Lower lobe of right lung (tissue), 2 donors: ENCODE data around the gene SDHAF1. TPM values are rescaled to one million over a fixed set of nuclear protein-coding genes. Genes with fewer than 3 reads are reported as not detected.

Experiments
- ATAC-seq, 2 donors: fragments of 200-7000 bp; cut with Tn5 transposase; one replicate each; pipeline ENCODE4 v1.9.1; 2020 to 2022; ENCODE audit warnings: mild to moderate bottlenecking in 2 of 2, moderate library complexity in 2 of 2
- DNase-seq: peaks from one replicate; pipeline ENCODE4 v3.0.0-alpha.2; 2020
- H3K27ac ChIP-seq: fragments of 200-600 bp; one replicate; pipeline ENCODE4 v1.8.0; 2022
- H3K27me3 ChIP-seq: fragments of 200-600 bp; one replicate; pipeline ENCODE4 v1.8.0; 2022; ENCODE audit warnings: low read depth
- H3K36me3 ChIP-seq: fragments of 200-600 bp; one replicate; pipeline ENCODE4 v1.8.0; 2022; ENCODE audit warnings: mild to moderate bottlenecking
- H3K4me1 ChIP-seq: fragments of 200-600 bp; one replicate; pipeline ENCODE4 v1.8.0; 2022
- H3K4me3 ChIP-seq: fragments of 200-600 bp; one replicate; pipeline ENCODE4 v1.8.0; 2022; ENCODE audit warnings: mild to moderate bottlenecking
- H3K9me3 ChIP-seq: fragments of 200-600 bp; one replicate; pipeline ENCODE4 v1.8.0; 2022
- CTCF ChIP-seq: fragments of 200-600 bp; IDR thresholded peaks from one replicate; pipeline ENCODE4 v1.8.0; 2022; ENCODE audit warnings: antibody characterized with exemption, mild to moderate bottlenecking
- intact Hi-C: fragments of 100-400 bp; cut with DNase I; formaldehyde crosslinking; loops from one replicate; pipeline ENCODE4 v1.11.0; 2022
- total RNA-seq: library from RNA; stranded (reverse); fragmentation: NEBNext Ultra II Directional; extraction: Animal tissue kit (Norgen Biotek cat#: 25700); gene quantifications from one replicate; pipeline ENCODE4 v1.2.1, GENCODE V29; 2021
- donor health status: DM: no; HTN: yes; CAD: no; lungs with severe emphysema.

Gene SDHAF1
- total RNA-seq, 1 donor from 2014 or later: 14.4 TPM

GRCh38 chr19:35988824-35989223 lies 6.2 kb upstream of the SDHAF1 start:
- ATAC-seq (no peak), DNase-seq (no peak)
- intact Hi-C loops: no loop called here
- Histone ChIP-seq H3K4me3 (no peak overlapping the region), H3K27me3 (peaks cover 24% of the 10 kb centered on the region), H3K27ac (no peak overlapping the region), H3K36me3 (no peaks in the 10 kb centered on the region), H3K4me1 (peaks cover 9% of the 10 kb centered on the region), H3K9me3 (no peaks in the 10 kb centered on the region)
- no peak for TF ChIP-seq CTCF

- intact Hi-C loops: no loop called here
- no peak for DNase-seq
These were observed 4.8 kb upstream of the SDHAF1 start for GRCh38 chr19:35990156-35990555.

DNA sequence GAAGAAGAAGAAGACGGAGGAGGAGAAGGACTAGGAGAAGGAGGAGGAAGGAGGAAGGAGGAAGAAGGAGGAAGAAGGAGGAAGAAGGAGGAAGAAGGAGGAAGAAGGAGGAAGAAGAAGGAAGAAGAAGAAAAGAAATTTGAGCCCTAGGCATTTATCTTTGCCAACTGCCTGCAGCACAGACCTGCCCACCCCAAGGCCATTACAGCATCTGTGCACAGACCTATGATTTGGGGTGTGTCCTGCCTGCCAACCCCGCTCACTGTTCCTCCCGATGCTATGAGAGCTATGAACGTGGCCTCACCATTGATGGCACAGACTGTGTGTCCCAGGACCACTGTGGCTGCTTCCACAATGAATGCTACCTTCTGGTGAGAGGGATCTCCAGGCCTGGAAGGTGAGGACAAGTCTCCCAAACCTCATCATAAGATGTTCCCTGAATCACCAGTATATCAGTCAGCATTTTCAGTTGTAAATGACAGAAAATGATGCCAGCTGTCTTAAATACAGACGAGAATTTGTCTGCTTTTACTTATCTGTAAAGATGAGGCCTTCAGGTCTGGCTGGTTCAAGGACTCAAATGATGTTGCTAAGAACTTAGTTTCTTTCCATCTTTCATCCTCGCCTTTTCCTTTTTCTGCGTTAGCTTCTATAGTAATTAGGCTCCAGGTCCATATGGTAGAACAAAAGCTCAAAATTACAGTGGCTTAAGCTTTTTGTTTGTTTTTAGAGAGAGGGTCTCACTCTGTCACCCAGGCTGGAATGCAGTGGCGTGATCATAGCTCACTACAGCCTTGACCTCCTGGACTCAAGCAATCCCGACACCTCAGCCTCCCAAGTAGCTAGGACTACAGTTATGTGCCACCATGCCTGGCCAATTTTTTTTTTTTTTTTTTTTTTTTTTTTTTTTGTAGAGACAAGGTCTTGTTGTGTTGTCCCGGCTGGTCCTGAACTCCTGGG lies 3.9 kb upstream of the SDHAF1 start:
- TF ChIP-seq CTCF: no peak

More at GRCh38 chr19:35990156-35990555, 4.8 kb upstream of the SDHAF1 start:
- no peak for TF ChIP-seq CTCF
- Histone ChIP-seq H3K27me3 (peaks cover 22% of the 10 kb centered on the region), H3K4me3 (no peak overlapping the region), H3K36me3 (no peaks in the 10 kb centered on the region), H3K9me3 (no peaks in the 10 kb centered on the region), H3K27ac (no peak overlapping the region), H3K4me1 (peaks cover 18% of the 10 kb centered on the region)
- no peak for ATAC-seq

GRCh38 chr19:35991731-35992450 lies 3.1 kb upstream of the SDHAF1 start:
- H3K4me1 ChIP-seq: peaks cover 28% of the 10 kb centered on the region
- no peaks in the 10 kb centered on the region for H3K9me3 ChIP-seq
- TF ChIP-seq CTCF: no peak
- H3K27me3 ChIP-seq: peaks cover 12% of the 10 kb centered on the region
- ATAC-seq: no peak
- DNase-seq: no peak
- intact Hi-C loops: no loop called here
- no peak overlapping the region for H3K27ac ChIP-seq
- H3K36me3 ChIP-seq: no peaks in the 10 kb centered on the region
- H3K4me3 ChIP-seq: no peak overlapping the region

More for the DNA sequence above, 3.9 kb upstream of the SDHAF1 start:
- no peak overlapping the region for H3K4me3 ChIP-seq
- H3K27me3 ChIP-seq: peaks cover 20% of the 10 kb centered on the region
- peaks cover 24% of the 10 kb centered on the region for H3K4me1 ChIP-seq
- no peak for ATAC-seq
- intact Hi-C loops: no loop called here
- no peak for DNase-seq
- H3K36me3 ChIP-seq: no peaks in the 10 kb centered on the region
- H3K27ac ChIP-seq: no peak overlapping the region
- no peaks in the 10 kb centered on the region for H3K9me3 ChIP-seq

- TF ChIP-seq CTCF: no peak
- H3K4me3 ChIP-seq: no peak overlapping the region
- H3K9me3 ChIP-seq: no peaks in the 10 kb centered on the region
- H3K36me3 ChIP-seq: peaks cover 9% of the 10 kb centered on the region
- no peaks in the 10 kb centered on the region for H3K27me3 ChIP-seq
- H3K4me1 ChIP-seq: peaks cover 25% of the 10 kb centered on the region
- ATAC-seq (no peak), DNase-seq (no peak)
- intact Hi-C loops: no loop called here
- H3K27ac ChIP-seq: no peak overlapping the region
These were observed 1.9 kb upstream of the SDHAF1 start for GRCh38 chr19:35992907-35993765.
